HPDE6-E6E7 (cell line): Measurements from ENCODE around the gene UFC1.

ENCODE experiments used
- DNase-seq: peaks from one replicate; pipeline ENCODE4 v3.0.0; 2011; ENCODE audit warnings: missing footprints; ENCODE audit errors: extremely low spot score

Gene UFC1

DNA sequence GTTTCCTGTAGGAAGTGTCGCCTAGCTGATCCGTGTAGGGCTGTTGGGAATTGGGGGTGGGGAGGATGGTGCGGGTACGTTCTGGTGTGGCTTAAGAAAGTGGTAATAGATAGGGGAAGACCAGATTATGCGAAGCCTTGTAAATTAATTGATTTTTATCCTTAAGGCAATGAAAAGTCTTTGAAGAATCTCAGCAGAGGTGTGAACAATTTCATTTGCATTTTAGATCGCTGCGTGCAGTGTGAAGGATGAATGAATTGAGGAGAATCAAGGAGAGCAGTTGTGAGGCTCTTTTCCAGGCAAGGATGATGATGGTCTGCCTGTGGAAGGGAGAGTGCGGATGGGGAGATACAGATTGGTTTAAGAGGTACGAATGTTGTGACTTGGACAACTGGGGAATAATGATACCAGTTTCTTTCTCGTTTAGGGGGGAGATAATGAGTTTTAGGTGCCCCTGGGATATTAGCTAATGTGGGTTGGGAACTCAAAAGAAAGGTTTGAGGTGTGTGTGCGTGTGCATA lies 20.5 kb upstream of the UFC1 start:
- DNase-seq = no peak

- no peak for DNase-seq
Observed at GRCh38 chr1:161137881-161138280, 15.9 kb upstream of the UFC1 start.

GRCh38 chr1:161138431-161138830 lies 15.3 kb upstream of the UFC1 start:
- DNase-seq = no peak

- DNase-seq = peak; percentile 39
Observed at GRCh38 chr1:161139766-161140165, 14.0 kb upstream of the UFC1 start.

DNA sequence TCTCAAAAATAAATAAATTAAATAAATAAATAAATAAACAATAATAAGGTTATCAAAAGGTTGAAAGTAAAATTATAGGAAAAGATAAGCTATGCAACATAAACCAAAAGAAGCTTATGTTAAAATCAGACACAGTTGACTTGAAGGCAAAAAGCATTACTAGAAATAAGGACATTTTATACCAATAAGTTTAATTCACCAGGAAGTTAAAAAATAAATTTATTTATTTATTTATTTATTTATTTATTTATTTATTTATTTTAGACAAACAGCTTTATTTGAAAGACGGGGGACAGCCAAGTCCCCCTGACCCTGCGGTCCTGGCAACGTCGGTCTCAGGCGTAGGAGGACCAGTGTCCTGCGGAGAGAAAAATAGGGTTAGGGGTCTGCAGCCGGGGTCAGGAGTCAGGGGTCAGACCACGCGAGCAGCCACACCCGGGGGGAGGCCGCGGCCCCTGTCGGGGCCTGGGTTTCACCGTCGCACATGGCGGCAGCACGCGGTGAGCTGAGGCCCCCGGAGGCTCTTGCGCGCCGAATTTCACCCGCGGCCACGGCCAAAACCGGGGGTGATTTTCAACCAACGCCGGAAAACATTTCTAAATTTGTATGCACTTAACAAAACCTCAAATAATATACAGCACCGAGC lies 12.9 kb upstream of the UFC1 start:
- no peak for DNase-seq

- DNase-seq = no peak
Observed at GRCh38 chr1:161145832-161146231, 7.9 kb upstream of the UFC1 start.

GRCh38 chr1:161153176-161153575 lies 602 bp upstream of the UFC1 start:
- no peak for DNase-seq

DNA sequence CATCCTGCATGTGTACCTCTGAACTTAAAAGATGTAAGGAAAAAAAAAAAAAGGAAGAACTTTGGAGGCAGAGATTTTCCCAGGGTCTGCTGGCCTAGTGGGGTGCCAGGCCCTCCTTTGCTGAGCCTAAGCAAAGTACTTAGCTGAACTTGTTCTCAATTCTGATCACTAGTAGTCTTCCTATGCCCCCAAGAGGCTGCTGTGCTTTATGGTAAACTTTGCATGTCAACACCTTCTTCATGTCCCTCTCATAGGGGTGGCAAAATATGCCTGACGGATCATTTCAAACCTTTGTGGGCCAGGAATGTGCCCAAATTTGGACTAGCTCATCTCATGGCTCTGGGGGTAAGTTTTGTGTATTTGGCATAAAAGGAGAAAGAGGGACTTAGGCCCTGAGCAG lies 4.1 kb downstream of the UFC1 start:
- no peak for DNase-seq

DNA sequence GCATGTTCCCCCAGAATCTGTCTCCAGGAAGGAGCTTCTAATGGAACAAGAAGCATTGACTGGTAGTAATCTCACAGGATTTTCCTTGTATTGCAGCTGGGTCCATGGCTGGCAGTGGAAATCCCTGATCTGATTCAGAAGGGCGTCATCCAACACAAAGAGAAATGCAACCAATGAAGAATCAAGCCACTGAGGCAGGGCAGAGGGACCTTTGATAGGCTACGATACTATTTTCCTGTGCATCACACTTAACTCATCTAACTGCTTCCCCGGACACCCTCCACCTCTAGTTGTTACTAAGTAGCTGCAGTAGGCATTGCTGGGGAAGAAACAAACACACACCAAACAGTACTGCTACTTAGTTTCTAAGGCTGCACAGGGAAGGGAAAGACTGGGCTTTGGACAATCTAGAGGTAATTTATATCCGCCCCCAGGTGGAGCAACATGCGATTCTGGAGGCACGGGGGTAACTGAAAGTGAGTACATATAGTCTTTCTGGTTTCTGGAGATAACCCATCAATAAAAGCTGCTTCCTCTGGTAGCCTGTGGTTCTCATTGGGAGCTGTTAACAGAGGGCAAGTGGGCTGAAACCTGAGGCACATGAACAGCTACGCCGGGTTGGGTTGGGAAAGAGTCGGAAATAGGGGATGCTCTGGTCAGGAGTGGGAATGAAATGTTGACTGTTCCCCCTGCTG lies 4.7 kb downstream of the UFC1 start:
- DNase-seq = no peak

DNA sequence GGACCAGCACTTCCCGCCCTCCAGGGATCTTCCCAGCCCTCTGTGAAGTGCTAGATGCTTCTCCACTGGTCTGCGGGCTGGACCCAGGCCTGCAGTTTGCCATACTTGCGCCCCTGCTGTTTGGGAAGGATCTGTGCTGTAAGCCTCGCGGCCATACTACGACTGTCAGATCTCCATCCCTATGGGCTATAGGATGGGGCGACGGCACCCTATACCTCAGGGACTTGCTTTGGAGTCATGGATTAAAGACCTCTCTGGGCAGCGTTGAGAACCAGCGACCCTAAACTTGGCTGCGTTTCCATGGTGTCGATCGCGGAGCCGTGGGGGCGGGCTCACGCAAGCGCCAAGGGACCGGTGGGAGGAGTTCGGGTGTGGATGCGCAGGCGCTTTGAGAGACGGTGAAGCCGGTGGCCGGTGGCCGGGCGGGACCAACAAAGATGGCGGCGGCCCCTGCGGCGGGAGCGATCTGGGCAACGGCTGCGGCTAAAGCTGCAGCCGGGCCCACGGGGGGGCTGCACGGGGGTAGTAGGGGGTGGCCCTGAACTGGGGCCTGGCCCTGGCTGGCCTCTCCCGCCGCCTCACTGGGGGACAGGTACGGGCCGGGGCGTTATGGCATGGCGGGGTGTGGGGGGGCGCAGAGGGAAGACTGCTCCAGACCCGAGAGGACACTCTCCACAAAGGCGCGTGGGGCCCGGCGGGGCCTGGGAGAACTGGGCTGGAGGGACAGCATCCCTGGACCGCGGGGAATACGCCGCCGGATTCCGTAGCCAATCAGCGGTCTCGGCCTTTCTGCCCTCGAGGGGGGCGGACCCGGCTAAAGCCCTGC lies 5.5 kb downstream of the UFC1 start, which contains the start of gene USP21:
Gene USP21 (plus strand): TSS at position 414 of the 826 bp plus-strand sequence. CDS start 1,141 bp downstream, outside the sequence.
- peak; percentile 90 for DNase-seq

GRCh38 chr1:161159913-161160243 lies 6.1 kb downstream of the UFC1 start:
- no peak for DNase-seq

DNA sequence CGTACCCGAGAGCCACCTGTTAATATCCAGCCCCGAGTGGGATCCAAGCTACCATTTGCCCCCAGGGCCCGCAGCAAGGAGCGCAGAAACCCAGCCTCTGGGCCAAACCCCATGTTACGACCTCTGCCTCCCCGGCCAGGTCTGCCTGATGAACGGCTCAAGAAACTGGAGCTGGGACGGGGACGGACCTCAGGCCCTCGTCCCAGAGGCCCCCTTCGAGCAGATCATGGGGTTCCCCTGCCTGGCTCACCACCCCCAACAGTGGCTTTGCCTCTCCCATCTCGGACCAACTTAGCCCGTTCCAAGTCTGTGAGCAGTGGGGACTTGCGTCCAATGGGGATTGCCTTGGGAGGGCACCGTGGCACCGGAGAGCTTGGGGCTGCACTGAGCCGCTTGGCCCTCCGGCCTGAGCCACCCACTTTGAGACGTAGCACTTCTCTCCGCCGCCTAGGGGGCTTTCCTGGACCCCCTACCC lies 6.9 kb downstream of the UFC1 start:
- no peak for DNase-seq

DNA sequence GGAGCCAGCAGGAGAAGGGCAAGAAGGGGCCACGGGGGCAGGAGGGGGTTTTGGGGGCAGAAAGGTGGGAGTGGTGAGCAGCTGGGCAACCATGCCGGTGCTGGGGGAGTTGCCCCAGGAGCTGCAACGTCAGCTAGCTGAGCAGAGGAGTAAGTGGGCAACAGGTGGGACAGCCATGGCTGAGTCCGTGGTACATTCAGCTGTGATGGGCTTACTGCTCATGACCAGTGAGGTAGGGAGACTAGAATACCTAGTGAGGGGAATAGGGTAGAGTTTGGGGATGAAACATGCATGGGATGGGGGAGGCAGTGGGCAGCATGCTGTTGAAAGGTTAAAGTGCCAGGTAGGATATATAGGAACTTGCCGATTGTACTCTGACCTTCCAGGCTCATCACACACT lies 7.9 kb downstream of the UFC1 start:
- no peak for DNase-seq

DNA sequence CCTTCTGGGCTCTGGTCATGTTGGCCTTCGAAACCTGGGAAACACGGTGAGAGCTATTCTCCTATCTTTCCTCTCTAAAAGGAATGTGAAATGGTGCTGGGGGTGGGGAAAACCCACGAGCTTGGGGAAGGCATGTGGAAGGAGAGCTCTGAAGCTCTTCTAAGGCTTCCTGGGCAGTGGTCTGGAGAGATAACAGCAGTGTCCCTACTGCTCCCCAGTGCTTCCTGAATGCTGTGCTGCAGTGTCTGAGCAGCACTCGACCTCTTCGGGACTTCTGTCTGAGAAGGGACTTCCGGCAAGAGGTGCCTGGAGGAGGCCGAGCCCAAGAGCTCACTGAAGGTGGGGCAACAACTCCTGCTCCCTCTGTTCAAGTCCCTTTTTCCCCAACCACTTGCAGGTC lies 8.3 kb downstream of the UFC1 start:
- DNase-seq = no peak

DNA sequence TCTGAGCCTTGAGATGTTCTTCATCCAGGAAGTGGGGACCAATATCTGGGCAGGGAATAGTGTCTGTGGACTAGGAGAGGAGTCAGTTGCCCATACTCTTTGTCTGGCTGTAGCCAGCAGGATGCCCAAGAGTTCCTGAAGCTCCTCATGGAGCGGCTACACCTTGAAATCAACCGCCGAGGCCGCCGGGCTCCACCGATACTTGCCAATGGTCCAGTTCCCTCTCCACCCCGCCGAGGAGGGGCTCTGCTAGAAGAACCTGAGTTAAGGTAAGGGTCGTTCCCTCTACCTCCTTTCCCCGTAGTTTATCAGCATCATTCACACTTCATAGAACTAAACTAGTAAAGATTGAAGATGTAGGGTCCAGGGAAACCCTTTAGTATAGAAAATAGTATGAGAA lies 9.0 kb downstream of the UFC1 start:
- DNase-seq = no peak

- no peak for DNase-seq
Observed at GRCh38 chr1:161163793-161164192, 10.0 kb downstream of the UFC1 start.

DNA sequence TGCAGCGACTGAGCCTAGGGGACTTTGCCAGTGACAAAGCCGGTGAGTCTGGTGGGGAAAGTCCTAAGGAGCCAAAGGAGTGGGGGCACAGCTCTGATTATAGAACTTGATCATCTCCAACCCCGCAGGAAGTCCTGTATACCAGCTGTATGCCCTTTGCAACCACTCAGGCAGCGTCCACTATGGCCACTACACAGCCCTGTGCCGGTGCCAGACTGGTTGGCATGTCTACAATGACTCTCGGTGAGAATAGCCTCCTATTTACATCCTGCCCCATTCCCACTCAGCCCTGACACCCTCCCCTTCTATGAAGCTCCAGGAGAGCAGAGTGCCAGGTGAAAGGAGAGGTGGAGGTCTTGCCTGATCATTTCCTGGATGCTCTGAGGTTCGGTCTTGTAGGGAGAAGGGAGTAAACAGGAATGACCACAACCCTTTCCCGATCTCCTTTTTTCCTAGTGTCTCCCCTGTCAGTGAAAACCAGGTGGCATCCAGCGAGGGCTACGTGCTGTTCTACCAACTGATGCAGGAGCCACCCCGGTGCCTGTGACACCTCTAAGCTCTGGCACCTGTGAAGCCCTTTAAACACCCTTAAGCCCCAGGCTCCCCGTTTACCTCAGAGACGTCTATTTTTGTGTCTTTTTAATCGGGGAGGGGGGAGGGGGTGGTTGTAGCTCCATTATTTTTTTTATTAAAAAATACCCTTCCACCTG lies 11.3 kb downstream of the UFC1 start:
- no peak for DNase-seq

DNA sequence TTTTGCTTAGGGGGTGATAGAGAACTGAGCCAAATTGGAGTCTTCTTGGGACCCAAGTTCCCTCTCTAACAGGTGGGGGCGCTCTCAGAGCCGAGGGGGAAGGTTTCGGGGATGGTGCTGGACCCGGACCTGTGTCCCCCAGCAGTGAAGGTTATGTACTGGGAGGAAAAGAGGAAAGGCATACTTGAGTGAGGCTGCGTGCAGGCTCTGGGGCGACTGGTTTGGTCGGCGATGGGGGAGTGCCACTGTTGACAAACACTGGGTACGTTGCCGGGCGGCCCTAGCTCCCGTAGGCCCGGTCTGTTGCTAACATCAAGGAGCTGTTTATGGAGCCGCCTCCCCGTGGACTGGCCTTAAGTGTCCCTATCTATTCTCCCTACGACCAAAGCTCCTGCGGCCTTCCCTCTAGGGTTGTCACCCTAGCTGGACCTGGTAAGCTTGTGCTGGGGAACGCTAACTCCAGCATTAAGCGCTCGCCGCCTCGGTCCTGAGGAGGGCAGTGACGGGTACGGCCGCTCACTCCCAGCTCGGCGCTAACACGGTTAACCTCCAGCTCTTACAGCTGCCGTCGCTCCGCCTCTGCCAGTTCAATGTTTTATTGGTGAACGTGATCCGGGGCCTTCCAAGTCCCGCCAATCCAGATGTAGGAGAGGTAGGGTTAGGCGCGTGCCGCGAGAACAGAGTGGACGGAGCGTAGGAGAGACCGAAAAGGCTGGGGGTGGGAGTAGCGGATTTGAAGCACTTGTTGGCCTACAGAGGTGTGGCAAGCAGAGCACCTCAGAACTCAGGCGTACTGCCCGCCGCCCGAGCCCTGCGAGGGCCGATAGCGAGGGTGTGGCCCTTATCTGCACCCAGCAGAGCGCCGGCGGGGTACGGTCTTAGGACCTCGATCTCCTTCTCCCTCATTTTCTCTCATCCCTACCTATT lies 12.2 kb downstream of the UFC1 start, which contains the start of gene PPOX:
Gene PPOX (plus strand): TSS at position 685 of the 927 bp plus-strand sequence. CDS start 422 bp downstream, outside the sequence.
- DNase-seq = peak; percentile 94

DNA sequence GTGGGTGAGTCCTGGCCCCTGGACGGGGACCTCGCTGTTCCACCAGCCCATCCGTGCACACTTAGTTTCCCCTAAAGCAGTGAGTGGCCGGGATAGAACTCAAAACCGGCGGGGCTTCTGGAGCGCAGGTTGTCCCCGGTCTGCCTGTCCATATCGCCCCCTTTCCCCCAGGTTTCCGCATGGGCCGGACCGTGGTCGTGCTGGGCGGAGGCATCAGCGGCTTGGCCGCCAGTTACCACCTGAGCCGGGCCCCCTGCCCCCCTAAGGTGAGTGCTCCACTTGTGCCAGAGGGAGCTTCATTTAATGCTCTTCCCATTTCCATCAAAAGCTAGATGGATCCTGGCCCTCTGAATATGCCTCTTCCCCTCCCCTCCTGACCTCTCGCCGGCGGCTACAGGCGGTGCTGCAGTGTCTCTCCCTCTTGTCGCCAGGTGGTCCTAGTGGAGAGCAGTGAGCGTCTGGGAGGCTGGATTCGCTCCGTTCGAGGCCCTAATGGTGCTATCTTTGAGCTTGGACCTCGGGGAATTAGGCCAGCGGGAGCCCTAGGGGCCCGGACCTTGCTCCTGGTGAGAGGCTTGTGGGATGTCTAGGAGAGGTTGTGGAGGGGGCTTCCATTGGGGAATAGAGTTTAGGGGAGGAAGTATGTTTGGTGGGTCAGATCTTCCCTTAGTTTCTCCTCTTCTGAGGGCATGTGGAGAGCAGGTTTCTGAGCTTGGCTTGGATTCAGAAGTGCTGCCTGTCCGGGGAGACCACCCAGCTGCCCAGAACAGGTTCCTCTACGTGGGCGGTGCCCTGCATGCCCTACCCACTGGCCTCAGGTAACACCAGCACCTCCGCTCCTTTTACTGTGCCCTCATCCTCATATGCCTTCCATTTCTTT lies 13.1 kb downstream of the UFC1 start:
- no peak for DNase-seq

- no peak for DNase-seq
Observed at GRCh38 chr1:161168906-161169305, 15.1 kb downstream of the UFC1 start.
